Activated CD4-positive, alpha-beta T cell treated with anti-CD3 and anti-CD28 coated beads, Interleukin-2, Interleukin-6, amounts not matched to agents 100 ng/mL and 50 ng/mL, durations not matched to agents 16 hours and 8 hours (primary cell): ENCODE results near the gene GPR17.
A peak's percentile ranks its signal among the peaks of the same experiment; 100 is the strongest.

Source experiments
- DNase-seq: peaks from one replicate; pipeline ENCODE4 v3.0.0-alpha.2; 2020

Gene GPR17

GRCh38 chr2:127645395-127646291 lies at the start of gene GPR17:
Gene GPR17 (plus strand): TSS chr2:127646153. CDS start chr2:127650736, 4,583 bp downstream.
- no peak for DNase-seq

GRCh38 chr2:127596311-127597045 lies 49.5 kb upstream of the GPR17 start:
- DNase-seq = no peak

GRCh38 chr2:127597046-127597983 lies 48.6 kb upstream of the GPR17 start:
- no peak for DNase-seq

GRCh38 chr2:127597984-127598380 lies 48.0 kb upstream of the GPR17 start:
- DNase-seq = peak; percentile 17

GRCh38 chr2:127598711-127599110 lies 47.2 kb upstream of the GPR17 start:
- DNase-seq = no peak

GRCh38 chr2:127599211-127599610 lies 46.7 kb upstream of the GPR17 start:
- DNase-seq = no peak

GRCh38 chr2:127604986-127605385 lies 41.0 kb upstream of the GPR17 start:
- no peak for DNase-seq

GRCh38 chr2:127605691-127606263 lies 40.2 kb upstream of the GPR17 start:
- DNase-seq = no peak

- DNase-seq = no peak
Observed at GRCh38 chr2:127606625-127607398, 39.1 kb upstream of the GPR17 start.

- no peak for DNase-seq
Observed at GRCh38 chr2:127607399-127607908, 38.5 kb upstream of the GPR17 start.

- DNase-seq = no peak
Observed at GRCh38 chr2:127608061-127609030, 37.6 kb upstream of the GPR17 start.

GRCh38 chr2:127609031-127609751 lies 36.8 kb upstream of the GPR17 start:
- DNase-seq = no peak

- DNase-seq = no peak
Observed at GRCh38 chr2:127609818-127610217, 36.1 kb upstream of the GPR17 start.

- no peak for DNase-seq
Observed at GRCh38 chr2:127610561-127610960, 35.4 kb upstream of the GPR17 start.

GRCh38 chr2:127611076-127611925 lies 34.7 kb upstream of the GPR17 start:
- DNase-seq = no peak

GRCh38 chr2:127612111-127612822 lies 33.7 kb upstream of the GPR17 start:
- no peak for DNase-seq

GRCh38 chr2:127614246-127614645 lies 31.7 kb upstream of the GPR17 start:
- DNase-seq = no peak

GRCh38 chr2:127614731-127615130 lies 31.2 kb upstream of the GPR17 start:
- DNase-seq = no peak
